HG03196 (cell line): ENCODE data around the gene PFKFB2.

Experiments
- ATAC-seq: cut with Tn5 transposase; IDR thresholded peaks from one replicate; pipeline ENCODE4 v1.9.1; 2021; ENCODE audit not compliant: unreplicated experiment

The PFKFB2 gene

DNA sequence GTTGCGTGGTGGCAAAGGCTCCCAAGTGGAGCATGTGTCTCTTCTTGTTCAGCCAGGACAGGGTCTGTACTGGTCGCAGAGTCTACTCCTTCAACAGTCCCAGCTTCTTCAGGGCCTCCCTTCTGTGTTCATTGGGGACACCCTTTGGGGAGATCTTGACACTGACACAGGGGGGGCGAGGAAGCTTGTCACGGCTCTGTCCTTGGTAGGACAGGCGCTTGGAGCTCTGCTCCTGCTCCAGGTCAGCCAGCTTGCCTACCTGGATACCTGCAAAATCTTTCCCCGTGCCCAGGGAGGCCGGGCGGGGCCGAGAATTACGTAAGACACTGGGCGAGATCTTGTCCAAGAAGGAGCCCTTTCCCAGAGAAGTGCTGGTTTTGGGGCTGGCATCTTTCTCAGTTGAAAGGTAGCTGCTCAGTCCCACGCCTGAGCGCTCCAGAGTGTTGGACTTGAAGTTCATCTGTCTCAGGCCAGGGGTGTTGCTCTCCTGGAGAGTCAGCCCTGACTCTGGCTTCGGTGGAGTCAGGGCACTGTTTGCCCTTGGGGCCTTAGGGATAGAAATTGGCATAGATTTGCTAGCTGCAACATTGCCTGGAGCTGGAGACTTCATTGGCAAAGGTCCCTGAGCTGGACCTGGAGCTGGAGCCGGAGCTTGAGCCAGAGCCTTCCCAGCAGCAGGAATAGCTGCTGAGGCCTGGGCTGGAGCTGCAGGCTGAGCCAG lies 31.0 kb upstream of the PFKFB2 start:
- ATAC-seq, result no peak

DNA sequence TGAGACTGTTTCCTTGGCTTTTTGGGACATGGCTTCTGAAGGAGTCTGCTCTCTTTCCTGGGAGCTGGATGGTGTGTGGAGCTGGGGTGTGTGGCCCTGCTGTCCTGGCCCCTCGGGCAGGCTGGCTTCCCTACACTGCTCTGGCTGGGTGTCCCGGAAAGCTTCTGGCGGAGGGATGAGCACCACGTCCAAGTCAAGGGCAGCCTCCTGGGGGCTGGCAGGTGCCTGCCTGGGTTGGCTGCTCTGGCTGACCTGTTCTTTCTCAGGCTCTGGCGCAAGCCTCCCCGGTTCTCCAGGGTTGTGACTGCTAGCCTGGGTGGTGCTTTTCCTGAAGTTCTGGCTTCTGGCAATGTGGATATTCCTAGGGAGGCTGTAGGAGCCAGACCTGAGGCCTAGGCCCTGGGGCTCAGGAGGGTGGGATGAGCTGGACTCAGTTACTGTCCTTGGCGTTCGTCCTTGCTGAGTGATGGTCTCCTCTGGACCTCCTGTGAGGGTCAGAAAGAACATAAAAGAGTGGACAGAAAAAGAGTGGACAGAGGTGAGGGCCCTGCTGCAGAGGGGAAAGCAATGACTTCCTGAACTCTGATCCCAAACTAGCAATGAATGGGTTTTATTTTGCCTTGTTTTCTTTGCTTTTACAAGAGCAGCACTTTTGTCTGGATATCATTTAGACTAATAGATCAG lies 29.9 kb upstream of the PFKFB2 start:
- no peak for ATAC-seq

DNA sequence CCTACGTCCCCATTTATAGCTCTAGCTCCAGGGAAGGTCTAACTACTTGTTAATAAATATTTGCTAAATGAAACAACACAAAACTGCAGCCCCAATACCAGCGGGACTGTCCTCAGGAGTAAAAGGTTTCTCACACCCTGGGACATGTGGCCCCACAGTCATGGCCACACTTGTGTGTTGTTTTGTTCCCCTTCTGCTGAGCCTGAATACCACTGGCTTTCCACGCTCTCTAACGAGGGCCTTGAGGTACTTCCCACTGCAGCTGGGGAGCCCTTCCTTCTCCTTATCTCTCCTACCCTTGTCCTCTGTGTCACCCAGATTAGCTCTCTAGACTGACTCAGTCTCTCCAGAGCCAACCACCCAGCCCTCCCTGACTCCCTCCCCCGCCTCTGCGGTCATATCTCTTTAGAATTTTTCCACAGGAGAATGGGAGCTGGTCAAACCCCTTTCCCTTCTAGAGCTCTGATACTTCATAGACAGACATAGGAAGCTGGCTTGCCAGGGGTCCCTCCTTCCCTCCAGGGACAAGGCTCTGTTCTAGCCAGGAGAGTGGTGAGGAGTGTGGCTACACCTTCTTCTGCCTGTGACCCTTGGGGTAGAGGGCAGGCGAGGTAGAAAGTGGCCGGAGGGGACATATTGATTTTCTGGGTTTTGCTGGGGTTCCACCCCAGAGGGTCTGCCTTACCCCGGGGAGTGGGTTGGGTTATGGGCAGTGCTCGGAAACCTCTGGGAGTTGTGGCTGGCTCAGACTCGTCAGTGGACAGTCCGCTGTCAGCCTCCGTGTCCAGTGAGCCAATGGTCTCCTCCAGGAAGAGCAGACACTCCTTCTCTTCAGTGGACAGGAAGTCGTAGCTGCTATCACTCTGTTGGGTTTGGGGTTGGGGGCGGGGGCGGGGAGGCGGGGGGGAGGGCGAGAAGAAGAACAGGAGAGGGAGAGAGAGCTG lies 28.6 kb upstream of the PFKFB2 start:
- ATAC-seq, result no peak

DNA sequence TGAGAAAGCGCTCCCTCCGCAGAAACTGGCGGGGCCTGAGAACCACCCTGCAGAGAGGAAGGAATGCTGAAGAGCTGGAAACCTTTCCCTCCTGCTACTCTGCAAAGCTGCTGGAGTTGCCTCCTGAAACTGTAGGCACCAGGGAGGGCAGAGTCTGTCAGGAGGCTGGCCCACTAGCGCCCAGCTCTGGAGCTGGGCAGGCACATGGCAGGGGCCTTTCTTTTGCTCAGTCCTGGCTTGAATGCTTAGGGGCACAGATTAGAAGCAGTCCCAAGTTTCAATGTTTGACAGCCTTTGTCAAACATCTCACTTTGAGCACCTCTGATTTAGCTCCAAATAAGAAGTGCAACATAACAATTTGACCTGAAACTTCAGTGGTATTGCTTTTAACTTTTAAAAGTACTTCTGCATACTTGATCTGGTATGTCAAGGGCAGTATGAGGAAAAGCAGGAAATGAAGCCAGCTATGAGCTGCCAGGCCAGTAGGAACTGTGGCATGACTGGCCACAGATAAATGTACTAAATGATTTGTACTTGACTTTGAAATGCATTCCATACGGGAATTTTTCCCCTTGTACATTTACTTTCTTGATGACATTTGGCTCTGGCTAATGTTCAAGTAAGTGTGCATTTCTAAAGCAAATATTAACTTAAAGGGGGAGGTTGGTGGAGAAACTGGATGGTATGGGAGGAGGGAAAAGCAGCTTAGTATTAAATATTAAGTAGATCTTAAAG lies 27.8 kb upstream of the PFKFB2 start:
- ATAC-seq, result no peak

DNA sequence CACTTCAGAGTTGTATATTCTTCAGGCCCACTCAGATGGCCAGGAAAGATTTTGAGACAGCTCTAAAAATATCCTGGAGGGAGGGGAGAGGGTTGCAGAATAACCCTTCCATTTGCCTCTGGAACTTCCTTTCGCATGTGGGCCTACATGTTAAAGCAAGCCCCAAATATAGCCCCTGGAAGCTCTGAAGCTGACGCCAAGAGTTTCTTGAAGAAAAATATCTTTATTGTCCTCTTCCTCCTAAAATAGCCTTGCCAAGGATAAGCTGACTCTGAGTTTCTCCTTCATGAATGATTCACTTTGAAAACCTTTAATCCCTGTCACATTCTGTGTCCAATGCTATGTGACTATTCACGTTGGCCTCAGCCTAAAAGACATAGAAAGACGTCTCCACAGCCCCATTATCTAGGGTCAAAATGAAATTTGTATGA lies 27.0 kb upstream of the PFKFB2 start:
- no peak for ATAC-seq

DNA sequence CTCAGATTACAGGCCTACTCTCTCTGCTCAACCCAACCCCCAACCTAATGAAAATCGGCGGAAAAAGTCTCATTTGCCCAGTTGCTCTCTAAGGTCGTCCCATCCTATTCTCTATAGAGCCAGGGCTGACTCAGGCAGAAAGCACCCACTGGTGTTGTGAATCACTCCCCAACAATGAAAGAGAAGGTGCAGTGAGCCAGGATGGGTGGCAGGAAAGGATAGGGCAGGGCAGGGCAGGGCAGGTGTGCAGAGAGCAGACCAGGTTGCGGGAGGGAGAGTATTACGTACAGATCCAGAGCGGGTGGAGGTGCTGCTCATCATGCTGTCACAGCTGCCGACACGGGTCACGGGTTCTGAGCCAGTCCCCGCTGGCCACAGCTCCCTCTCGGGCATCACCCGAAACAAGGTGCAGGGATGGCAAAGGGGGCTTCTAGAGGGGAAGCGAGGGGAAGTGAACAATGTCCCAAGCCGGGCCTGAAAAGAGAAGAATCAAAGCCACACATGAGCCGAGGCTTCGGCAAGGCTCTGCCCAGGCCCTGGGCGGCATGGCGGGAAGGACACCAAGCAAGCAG lies 25.8 kb upstream of the PFKFB2 start:
- ATAC-seq, result no peak

DNA sequence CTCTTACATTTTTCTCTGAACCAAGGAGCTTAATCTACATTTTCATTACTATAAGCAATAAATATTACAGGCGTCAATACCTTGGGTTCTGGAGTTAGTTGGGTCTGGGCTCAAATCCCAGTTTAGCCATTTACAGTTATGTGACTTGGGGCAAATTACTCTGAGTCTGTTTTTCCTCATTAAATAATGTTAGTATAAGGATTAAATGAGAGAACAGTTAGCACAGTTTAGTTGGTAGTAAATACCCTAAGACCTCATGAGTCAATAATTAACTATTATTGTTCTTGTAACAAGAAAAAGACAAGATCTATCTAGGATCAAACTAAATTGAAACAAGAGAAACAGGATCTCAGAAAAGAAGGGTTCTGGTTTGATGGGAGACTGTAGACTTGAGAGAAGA lies 25.2 kb upstream of the PFKFB2 start:
- ATAC-seq, result no peak

DNA sequence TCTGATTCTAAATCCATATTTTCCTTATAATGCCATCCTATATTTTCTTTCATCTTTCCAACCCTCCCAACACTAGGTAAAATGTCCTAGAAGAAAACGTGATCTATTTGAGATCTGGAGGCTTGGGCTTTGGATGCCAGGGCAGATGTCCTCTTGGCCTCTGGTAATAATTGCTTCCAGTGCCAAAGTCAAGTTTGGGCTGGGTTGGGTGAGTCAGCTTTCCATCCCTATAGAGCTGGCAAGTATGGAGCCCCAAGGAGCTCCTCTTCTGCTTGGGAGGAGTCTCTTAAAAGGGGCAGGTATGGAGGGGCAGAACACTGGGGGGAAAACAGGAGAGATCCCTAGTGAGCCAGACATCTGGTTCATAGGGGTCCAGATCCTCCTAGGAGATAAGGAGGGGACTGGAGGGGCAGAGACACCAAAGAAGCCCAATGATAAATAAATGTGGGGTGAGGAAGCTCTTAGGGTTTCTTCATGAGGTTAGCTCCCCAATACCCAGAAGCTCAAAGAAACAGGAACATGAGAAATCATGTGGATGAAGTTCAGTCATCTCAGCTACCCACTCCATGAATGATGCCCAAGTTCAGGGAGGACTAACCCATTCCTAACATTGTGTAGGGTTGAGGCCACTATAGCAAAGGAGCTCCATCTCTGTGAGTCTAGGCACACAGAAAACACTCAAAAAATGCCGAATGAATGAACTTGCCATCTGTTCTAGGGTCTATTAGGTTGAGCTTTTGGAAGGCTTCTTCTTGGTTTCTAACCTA lies 24.0 kb upstream of the PFKFB2 start:
- no peak for ATAC-seq

DNA sequence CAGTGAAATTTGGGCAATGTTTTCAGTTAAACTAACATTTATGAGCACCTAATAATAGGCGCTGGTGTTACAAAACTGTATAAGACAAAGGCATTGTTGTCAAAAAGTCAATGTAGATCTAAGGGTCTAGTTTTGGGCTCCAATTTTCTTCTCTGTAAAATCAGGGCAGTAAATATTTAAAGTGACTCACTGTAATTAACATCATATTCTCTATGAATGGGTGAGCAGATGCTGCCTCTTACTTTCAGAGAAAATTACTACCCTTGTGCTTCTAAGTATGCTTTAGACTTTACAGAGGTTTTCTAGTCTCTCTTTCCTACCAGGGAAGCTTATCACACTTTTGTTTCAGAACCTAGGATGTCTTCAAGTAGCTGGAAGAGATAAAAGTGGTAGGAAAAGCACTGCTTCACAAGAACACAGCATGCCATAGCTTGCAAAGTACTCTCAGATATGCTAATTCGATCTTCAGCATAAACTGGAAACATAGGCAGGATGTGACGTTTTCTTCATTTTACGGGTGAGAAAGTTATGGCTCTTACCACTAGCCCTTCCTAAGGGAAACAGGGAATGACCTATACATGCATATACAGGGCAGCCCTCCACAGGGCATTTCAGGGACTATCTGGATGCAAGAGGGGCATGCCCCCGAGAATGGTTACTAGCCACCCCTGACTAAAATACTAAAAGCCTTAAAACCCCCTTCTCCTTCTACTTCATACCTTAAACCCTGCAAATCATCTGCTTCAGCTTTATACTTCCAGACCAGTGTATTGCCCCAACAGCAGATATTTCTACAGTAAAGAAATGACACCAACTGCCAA lies 23.2 kb upstream of the PFKFB2 start:
- ATAC-seq, result no peak

DNA sequence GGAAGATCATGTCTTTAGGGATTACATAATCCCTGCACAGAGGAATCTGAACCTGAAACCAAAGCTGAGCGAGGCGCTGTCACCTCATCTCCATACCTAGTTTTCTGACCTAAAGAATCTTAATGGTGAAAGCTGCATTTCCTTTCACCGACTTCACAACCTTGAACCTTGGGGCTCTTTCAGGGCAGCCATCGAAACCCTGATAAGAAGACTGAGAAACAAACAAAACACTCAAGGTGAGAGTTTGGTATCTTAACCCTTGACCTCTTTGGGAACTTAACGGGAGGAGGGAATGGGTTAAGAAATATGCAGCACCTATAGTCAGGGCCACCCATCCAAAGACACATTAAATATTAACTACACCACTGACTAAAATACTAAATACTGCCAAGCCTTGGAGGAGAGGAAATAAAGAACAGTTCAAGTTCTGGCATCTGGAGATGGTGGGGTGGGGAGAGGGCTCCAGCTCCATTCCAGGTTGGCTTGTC lies 22.5 kb upstream of the PFKFB2 start:
- ATAC-seq, result no peak

DNA sequence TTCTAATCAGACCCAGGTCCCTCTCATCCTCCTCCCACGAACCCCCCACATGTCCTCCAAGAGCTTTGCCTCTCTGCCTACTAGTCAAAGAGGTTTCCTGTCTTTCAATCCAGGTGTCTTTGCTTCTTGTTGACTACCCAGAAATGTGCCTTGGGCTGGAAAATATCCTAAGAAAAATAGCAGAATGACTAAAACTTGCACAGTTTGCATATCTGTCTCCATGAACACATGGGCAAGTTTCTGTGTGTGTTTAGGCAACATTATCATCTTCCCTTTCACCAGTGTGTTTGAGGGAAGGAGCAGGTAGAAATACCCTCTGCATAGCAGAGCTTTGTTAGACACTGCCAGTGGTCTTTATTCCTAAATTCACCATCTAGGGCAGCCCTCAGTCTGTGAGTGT lies 22.1 kb upstream of the PFKFB2 start:
- no peak for ATAC-seq

DNA sequence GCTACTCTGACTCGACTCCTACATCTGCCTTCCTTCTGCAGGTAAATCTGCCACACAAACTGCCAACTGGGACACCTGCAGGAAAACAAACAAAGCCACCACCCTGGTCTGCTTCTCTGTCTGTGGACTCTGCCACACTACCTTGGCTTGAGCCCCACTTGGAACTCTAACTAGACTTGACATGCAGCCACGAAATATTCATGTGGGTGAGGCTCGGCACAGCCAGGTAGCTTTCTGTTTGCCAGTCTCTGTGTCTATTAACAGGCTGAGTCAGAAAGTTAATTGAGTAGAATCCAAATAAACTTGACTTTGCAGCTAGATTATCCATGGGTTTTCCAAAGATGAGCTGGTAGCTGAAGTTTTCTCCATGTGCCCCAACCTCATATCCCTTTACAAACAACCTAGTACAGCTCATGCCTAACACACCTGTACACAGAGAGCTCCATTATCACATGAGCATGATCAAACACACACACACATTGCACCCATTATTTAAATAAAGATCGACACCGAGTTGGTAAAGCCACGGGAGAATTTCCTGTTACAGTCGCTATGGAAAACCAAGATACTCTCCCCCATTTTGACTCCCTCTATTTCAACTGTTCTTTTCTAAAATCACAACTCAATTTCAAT lies 21.3 kb upstream of the PFKFB2 start:
- ATAC-seq, result no peak

DNA sequence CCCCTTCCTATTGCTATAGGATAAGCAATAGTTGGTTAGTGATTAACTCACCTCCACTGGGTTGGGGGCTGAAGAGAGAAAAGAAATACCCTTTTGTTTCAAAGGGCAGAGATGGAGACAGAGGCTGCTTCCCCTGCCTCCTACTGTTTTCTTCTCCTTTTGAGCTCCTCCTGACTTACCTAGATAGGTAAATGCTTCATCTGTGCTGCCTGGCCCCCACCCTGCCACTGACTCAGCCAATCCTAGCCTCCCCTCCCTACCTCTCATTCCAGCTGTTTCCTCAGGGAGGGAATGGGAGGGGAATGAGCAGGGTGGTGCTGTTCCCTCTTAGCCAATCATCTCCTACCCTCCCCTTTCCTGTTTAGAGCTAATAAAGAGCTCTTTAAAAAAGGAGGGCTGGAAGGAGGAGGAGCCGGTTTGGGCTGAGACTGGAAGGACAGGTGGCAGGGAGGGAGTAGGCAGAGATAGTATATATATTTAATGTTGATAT lies 20.5 kb upstream of the PFKFB2 start, which contains the start of gene C1orf116:
TSS of gene C1orf116 (minus strand) at position 229 of the 490 bp plus-strand sequence. CDS start 5,158 bp downstream, outside the sequence.
- ATAC-seq, result no peak

DNA sequence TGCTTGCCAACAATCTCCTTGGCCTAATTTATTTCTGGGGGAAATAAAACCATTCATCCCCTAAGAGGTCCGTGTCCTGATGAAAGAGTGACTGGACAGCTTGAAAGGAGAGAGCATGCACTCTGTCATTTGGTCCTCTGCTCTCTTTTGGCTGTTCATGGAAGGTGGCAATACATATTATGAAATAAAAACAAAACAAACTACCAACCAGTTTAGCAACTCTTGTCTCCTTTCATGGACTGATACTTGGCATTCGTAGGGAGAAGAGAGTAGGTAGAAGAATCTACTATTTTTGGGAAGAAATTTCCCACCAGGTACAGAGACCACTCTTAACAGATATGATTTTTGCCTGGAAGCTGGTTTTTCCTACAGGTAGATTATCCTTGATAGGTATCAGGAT lies 19.8 kb upstream of the PFKFB2 start:
- no peak for ATAC-seq

DNA sequence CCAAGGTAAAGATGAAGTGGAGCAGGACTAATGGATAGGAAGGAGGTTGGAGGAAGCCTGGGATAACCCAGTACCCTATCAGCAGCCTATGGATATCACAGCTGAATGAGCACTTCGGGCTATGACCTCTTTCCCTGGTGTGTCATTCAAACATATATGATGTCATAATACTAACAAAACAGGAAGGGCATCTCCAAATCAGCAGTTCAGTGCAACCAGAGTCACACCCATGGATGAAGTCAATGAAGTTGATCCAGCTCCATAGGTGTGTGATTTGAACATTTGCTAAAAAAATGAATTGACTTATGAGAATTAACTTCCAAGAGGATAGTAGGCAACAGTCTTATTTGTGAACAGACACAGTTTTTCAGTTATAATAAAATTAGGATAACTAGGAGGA lies 18.9 kb upstream of the PFKFB2 start:
- no peak for ATAC-seq

DNA sequence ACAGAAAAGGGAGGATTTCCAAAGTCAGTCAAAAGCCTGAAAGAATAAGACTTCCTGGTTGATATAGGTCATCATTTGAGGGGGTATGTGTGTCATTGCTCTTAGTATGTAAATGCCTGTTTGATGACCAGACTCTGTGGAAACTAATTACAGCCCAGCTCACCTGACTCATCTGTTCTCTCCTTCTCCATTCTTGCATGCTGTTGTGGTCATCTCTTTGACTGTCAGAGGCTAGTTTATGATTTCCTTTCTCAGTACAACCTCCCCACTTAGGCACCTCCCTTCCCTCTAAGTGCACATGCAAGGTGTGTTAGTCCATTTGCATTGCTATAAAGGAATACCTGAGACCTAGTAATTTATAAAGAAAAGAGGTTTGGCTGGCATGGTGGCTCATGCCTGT lies 18.1 kb upstream of the PFKFB2 start:
- ATAC-seq, result no peak

DNA sequence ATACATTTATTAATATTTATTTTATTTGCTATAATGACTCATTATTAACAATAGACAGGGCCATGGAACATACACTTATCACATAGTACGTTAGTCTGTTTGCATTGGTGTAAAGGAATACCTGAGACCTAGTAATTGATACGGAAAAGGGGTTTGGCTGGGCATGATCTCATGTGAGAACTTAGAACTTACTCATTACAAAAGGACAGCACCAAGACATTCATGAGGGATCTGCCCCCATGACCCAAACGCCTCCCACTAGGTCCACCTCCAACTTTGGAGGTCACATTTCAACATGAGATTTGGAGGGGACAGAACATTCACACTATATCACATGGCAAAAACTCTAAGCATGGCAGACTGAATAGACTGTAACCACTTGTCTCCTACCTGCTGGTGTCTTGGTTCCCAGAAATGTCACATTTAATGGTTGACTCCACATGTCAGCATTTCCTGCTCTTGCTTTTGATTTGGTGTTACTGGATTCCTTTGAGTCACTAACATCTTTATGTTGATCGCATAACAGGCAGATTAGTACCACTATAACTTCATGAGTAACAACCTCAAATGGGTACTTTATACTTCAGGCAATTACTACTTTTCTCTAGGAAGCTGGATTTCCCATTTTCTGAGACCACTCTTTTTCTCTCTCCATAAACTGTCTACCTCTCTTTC lies 17.1 kb upstream of the PFKFB2 start:
- ATAC-seq, result no peak

DNA sequence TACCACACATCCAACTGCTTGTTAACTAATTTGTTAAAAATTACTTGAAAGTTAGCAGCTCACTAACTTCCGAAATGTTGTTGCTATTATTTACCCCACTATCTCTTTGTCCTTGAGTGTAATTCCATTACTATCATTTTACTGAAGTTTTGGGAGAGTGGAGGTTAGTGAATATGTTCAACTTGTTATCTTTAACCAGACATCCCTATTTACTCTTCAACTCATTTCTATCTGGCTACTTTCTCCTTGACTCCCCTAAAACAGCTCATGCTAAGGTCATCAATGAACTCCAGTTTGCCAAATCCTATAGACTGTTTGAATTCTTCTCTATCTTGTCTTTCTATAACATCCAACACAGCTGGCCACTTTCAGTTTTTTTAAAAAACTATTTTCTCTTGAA lies 16.2 kb upstream of the PFKFB2 start:
- no peak for ATAC-seq
